Breast epithelium (tissue), 4 donors: ENCODE measurements around the gene FBXO24. TPM values are rescaled to one million over a fixed set of nuclear protein-coding genes. Genes with fewer than 3 reads are reported as not detected.

Source experiments
- DNase-seq, 2 donors: peaks; one replicate each; pipeline ENCODE4 v3.0.0-alpha.2; 2019; ENCODE audit warnings: low spot score in 2 of 2
- H3K27ac ChIP-seq, 2 donors: fragments of 200-600 bp; sonication (generic) in 1 of 2; one replicate each; pipeline ENCODE4 v1.5.1; 2016 to 2019; ENCODE audit warnings: mild to moderate bottlenecking in 1 of 2
- H3K27me3 ChIP-seq, 2 donors: fragments of 200-600 bp; sonication (generic) in 1 of 2; one replicate each; pipeline versions ENCODE4 v1.5.1 to v1.6.0; 2017 to 2019; ENCODE audit warnings: control low read depth in 1 of 2, mild to moderate bottlenecking in 1 of 2
- H3K36me3 ChIP-seq: fragments of 200-600 bp; one replicate; pipeline ENCODE4 v1.5.1; 2019
- H3K4me1 ChIP-seq, 2 donors: fragments of 200-600 bp; sonication (generic); one replicate each; pipeline ENCODE4 v1.5.1; 2016 to 2019; ENCODE audit warnings: control low read depth in 1 of 2
- H3K4me3 ChIP-seq, 3 donors: fragments of 200-600 bp; sonication (generic); 1 replicate in 2 of 3; 2 replicates in 1 of 3; pipeline ENCODE4 v1.5.1; 2016 to 2019; ENCODE audit warnings: mild to moderate bottlenecking in 3 of 3, moderate library complexity in 2 of 3
- H3K9me3 ChIP-seq, 2 donors: fragments of 200-600 bp; sonication (generic) in 1 of 2; one replicate each; pipeline ENCODE4 v1.5.1; 2016 to 2019; ENCODE audit warnings: control low read depth in 1 of 2
- POLR2A ChIP-seq: fragments of 450-650 bp; IDR thresholded peaks from one replicate; pipeline ENCODE4 v1.6.1; 2016; ENCODE audit warnings: antibody characterized with exemption, mild to moderate bottlenecking, moderate library complexity
- POLR2AphosphoS5 ChIP-seq, 3 donors: sonication (generic); formaldehyde crosslinking; IDR thresholded peaks; one replicate each; pipeline ENCODE4 v1.6.1; 2017; ENCODE audit warnings: antibody characterized with exemption in 3 of 3
- intact Hi-C: fragments of 100-400 bp; cut with DNase I; formaldehyde crosslinking; loops from one replicate; pipeline ENCODE4 v1.15.1; 2023; ENCODE audit warnings: low total_unique reads
- total RNA-seq, 3 donors: library from RNA; depleted of rRNA; stranded (reverse); fragments of >200 nt; gene quantifications; one replicate each; pipeline ENCODE4 v1.1.0, GENCODE V29; 2016
- TF ChIP-seq, protein P1 (sequence below), 3 donors: fragments of 450-650 bp; IDR thresholded peaks; one replicate each; pipeline ENCODE4 v1.5.1; 2016 to 2017; ENCODE audit warnings: antibody characterized with exemption in 3 of 3, mild to moderate bottlenecking in 3 of 3, moderate library complexity in 3 of 3

Gene FBXO24
- total RNA-seq, 3 donors from 2014 or later, result 0.59 to 0.98 TPM; not detected in 1

DNA sequence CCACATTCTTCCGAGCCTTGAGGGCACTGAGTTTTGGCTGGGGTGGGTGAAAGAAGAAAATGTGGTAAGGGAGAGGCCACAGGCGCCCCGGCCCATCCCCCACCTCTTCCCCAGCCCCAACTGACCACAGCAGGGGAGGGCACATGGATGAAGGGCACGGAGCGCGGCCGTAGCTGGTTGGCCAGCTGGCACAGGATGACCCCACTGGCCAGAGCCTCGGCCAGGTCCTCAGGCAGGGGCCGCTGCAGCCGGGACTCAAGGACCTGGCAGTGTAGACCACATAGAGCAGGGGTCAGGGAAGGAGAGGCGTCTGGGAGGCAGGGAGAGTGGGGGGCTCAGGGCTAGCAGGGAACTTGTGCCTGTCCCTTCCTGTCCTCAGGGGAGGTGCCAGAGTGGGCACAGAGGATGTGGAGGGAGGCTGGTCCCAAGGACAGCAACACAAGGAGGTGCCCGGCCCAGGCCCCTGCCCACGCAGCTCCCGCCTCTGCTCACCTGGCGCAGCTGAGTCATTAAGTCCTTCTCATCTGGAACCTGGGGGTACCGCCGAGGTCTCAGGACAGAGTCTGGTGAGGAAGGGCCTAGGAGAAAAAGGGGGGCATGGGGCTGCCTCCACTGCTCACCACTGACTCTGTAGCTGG lies 10.3 kb upstream of the FBXO24 start:
- Histone ChIP-seq H3K36me3 (peaks cover 9% of the 10 kb centered on the region), H3K27ac (no peak overlapping the region), H3K9me3 (no peaks in the 10 kb centered on the region), H3K4me1 (no peaks in the 10 kb centered on the region), H3K27me3 (no peaks in the 10 kb centered on the region), H3K4me3 (no peak overlapping the region)
- intact Hi-C loops, result loop anchor here (5.0 to 10.0 kb wide), 3 partner anchors 109 to 1299 kb away; no protein-coding TSS in a partner anchor
- DNase-seq, result no peak
- TF ChIP-seq, protein P1, sequence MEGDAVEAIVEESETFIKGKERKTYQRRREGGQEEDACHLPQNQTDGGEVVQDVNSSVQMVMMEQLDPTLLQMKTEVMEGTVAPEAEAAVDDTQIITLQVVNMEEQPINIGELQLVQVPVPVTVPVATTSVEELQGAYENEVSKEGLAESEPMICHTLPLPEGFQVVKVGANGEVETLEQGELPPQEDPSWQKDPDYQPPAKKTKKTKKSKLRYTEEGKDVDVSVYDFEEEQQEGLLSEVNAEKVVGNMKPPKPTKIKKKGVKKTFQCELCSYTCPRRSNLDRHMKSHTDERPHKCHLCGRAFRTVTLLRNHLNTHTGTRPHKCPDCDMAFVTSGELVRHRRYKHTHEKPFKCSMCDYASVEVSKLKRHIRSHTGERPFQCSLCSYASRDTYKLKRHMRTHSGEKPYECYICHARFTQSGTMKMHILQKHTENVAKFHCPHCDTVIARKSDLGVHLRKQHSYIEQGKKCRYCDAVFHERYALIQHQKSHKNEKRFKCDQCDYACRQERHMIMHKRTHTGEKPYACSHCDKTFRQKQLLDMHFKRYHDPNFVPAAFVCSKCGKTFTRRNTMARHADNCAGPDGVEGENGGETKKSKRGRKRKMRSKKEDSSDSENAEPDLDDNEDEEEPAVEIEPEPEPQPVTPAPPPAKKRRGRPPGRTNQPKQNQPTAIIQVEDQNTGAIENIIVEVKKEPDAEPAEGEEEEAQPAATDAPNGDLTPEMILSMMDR (IDR thresholded peaks at IDR 0.05), result no peak
- no peak for TF ChIP-seq POLR2A
- no peak for TF ChIP-seq POLR2AphosphoS5 (IDR thresholded peaks at IDR 0.05)

DNA sequence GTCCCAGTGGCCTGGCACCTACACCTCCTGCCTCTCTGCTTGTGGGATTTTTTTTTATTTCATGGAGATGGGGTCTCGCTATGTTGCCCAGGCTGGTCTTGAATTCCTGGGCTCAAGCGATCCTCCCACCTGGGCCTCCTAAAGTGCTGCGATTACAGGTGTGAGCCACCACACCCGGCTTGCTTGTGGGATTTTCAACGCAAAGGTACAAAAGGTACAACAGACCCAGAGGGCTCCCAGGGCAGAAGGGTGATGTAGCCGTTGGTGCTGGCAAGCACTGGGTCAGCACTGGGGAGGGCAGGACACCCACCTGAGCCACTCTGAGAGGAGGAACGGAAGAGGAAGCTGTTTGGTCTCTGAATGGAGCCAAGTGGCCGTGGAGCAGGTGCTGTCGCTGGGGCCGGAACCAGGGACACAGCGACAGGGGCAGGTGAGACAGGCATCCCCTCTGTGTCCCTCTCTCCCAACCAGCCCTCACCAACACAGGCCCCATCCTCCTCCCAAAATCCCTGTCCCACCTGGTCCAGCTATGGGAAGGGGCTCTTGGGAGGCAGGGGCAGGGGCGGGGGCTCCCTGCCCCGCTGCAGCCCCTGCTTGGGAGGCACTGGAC lies 9.6 kb upstream of the FBXO24 start:
- Histone ChIP-seq H3K27me3 (no peaks in the 10 kb centered on the region), H3K36me3 (peaks cover 15% of the 10 kb centered on the region), H3K9me3 (no peaks in the 10 kb centered on the region), H3K4me1 (no peaks in the 10 kb centered on the region), H3K27ac (no peak overlapping the region), H3K4me3 (no peak overlapping the region)
- intact Hi-C loops, result loop anchor here (5.0 to 10.0 kb wide), 3 partner anchors 108 to 1298 kb away; no protein-coding TSS in a partner anchor
- no peak for DNase-seq
- TF ChIP-seq POLR2AphosphoS5 (IDR thresholded peaks at IDR 0.05) (no peak), POLR2A (no peak)
- TF ChIP-seq, protein P1 (IDR thresholded peaks at IDR 0.05), result no peak

DNA sequence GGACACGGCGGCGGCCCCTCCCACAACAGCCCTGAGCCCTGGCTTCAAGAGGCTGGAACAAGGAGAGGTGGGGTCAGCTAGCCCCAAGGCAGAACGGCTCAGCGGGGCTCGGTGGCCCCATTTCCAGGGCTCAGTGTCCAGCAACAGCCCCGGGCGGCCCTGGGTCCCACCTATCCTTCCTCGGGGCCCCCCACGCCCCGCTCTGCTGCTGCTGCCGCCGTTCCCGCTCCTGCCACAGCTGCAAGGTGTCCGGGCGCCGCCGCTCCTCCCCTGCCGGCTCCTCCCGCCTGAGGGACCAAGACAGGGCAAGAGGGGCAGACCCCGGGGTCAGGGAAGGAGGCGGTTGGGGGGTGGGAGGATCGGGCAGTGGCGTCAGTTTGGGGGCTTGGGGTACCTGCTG lies 9.0 kb upstream of the FBXO24 start:
- TF ChIP-seq, protein P1 (IDR thresholded peaks at IDR 0.05), result no peak
- TF ChIP-seq POLR2A, result no peak
- no peak for TF ChIP-seq POLR2AphosphoS5 (IDR thresholded peaks at IDR 0.05)
- no peak overlapping the region for H3K27ac ChIP-seq
- H3K4me3 ChIP-seq, result no peak overlapping the region
- no peak for DNase-seq
- H3K9me3 ChIP-seq, result no peaks in the 10 kb centered on the region
- H3K27me3 ChIP-seq, result no peaks in the 10 kb centered on the region
- intact Hi-C loops, result loop anchor here (5.0 to 10.0 kb wide), 3 partner anchors 108 to 1298 kb away; no protein-coding TSS in a partner anchor
- H3K36me3 ChIP-seq, result peaks cover 15% of the 10 kb centered on the region
- H3K4me1 ChIP-seq, result no peaks in the 10 kb centered on the region

DNA sequence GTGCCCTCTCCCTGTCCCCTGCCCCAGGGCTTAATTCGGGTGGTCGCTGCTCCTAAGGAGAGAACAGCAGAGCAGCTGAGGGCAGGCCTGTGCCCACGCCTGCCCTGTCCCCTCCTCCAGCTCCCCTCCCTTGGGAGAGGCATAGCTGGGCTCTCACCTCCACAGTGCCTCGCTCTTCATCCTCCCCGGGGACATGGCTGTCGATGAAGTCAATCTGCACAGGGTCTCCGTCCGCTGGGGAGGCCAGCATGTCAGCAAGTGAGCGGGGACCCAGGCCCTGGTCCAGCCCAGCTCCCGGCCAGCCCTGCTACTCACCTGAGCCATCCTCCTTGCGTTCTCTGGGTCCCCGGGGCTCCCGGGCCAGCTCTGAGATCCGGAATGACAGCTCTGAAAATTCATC lies 8.6 kb upstream of the FBXO24 start:
- H3K4me1 ChIP-seq, result peaks cover 0 to 2% of the 10 kb centered on the region in 2 donors
- no peak for DNase-seq
- no peak overlapping the region for H3K4me3 ChIP-seq
- intact Hi-C loops, result loop anchor here (5.0 to 10.0 kb wide), 3 partner anchors 107 to 1297 kb away; no protein-coding TSS in a partner anchor
- H3K27me3 ChIP-seq, result no peaks in the 10 kb centered on the region
- H3K27ac ChIP-seq, result no peak overlapping the region
- TF ChIP-seq POLR2AphosphoS5 (IDR thresholded peaks at IDR 0.05), result no peak
- no peak for TF ChIP-seq POLR2A
- TF ChIP-seq, protein P1 (IDR thresholded peaks at IDR 0.05), result no peak
- H3K36me3 ChIP-seq, result peaks cover 15% of the 10 kb centered on the region
- no peaks in the 10 kb centered on the region for H3K9me3 ChIP-seq
